Hepatocyte (in vitro differentiated cells): Measurements from ENCODE around the gene CNTN6. TPM values are rescaled to one million over a fixed set of nuclear protein-coding genes. Genes with fewer than 3 reads are reported as not detected.

Experiments used
- DNase-seq: peaks from one replicate; pipeline ENCODE4 v3.0.0-alpha.2; 2016; ENCODE audit warnings: low spot score
- H2AFZ ChIP-seq: fragments of 200-600 bp; sonication (generic); 2 replicates; pipeline ENCODE4 v1.6.0; 2016; ENCODE audit warnings: antibody characterized with exemption, mild to moderate bottlenecking
- H3K27ac ChIP-seq: fragments of 200-600 bp; sonication (generic); 2 replicates; pipeline ENCODE4 v1.5.1; 2016; ENCODE audit warnings: mild to moderate bottlenecking
- H3K27me3 ChIP-seq: fragments of 200-600 bp; sonication (generic); 2 replicates; pipeline ENCODE4 v1.6.1; 2016
- H3K36me3 ChIP-seq: fragments of 200-600 bp; sonication (generic); replicated peaks from 2 replicates; pipeline ENCODE4 v1.5.1; 2016; ENCODE audit warnings: low read depth; ENCODE audit not compliant: insufficient read depth
- H3K4me1 ChIP-seq: fragments of 200-600 bp; sonication (generic); 2 replicates; pipeline ENCODE4 v1.5.1; 2016; ENCODE audit warnings: mild to moderate bottlenecking, moderate library complexity; ENCODE audit not compliant: insufficient read depth
- H3K4me2 ChIP-seq: fragments of 200-600 bp; sonication (generic); 2 replicates; pipeline ENCODE4 v1.6.0; 2016
- H3K4me3 ChIP-seq: fragments of 200-600 bp; sonication (generic); 2 replicates; pipeline ENCODE4 v1.5.1; 2016; ENCODE audit warnings: mild to moderate bottlenecking
- H3K79me2 ChIP-seq: fragments of 200-600 bp; sonication (generic); 2 replicates; pipeline ENCODE4 v1.6.0; 2017; ENCODE audit warnings: mild to moderate bottlenecking
- H3K9me2 ChIP-seq: fragments of 200-600 bp; sonication (generic); replicated peaks from 2 replicates; pipeline ENCODE4 v1.6.0; 2017; ENCODE audit warnings: mild to moderate bottlenecking; ENCODE audit not compliant: insufficient read depth
- H3K9me3 ChIP-seq: fragments of 200-600 bp; sonication (generic); 2 replicates; pipeline ENCODE4 v1.5.1; 2016; ENCODE audit warnings: low read depth, mild to moderate bottlenecking
- H4K20me1 ChIP-seq: fragments of 200-600 bp; sonication (generic); 2 replicates; pipeline ENCODE4 v1.6.0; 2016; ENCODE audit warnings: mild to moderate bottlenecking; ENCODE audit not compliant: insufficient read depth, poor library complexity, severe bottlenecking
- EZH2 ChIP-seq: fragments of 200-600 bp; sonication (generic); IDR thresholded peaks from 2 replicates; pipeline ENCODE4 v1.6.1; 2016; ENCODE audit warnings: antibody characterized with exemption, mild to moderate bottlenecking, borderline replicate concordance
- EZH2phosphoT487 ChIP-seq: fragments of 200-600 bp; sonication (generic); IDR thresholded peaks from one replicate; pipeline ENCODE4 v1.6.1; 2018; ENCODE audit warnings: antibody characterized with exemption, mild to moderate bottlenecking, low read depth, moderate library complexity; ENCODE audit not compliant: unreplicated experiment, severe bottlenecking
- WGBS: methylation state at CpG from one replicate; pipeline ENCODE4 v1.1.6; 2016; ENCODE audit warnings: low lambda C conversion rate; ENCODE audit errors: missing lambda C conversion rate; 5-methylcytosine and 5-hydroxymethylcytosine counted together
- polyA plus RNA-seq: library from polyadenylated mRNA; unstranded; fragments of >200 nt; fragmentation: Nextera tagmentation; extraction: Ambion mirVana; gene quantifications from 2 replicates; pipeline ENCODE4 v1.2.1, GENCODE V29; 2016
- total RNA-seq: library from RNA; depleted of rRNA; stranded (reverse); fragments of >200 nt; gene quantifications from 2 replicates; pipeline ENCODE4 v1.2.3, GENCODE V29; 2014
- TF ChIP-seq, protein P1 (sequence below): fragments of 200-600 bp; sonication (generic); IDR thresholded peaks from 2 replicates; pipeline ENCODE4 v1.5.1; 2016; ENCODE audit warnings: antibody characterized with exemption, mild to moderate bottlenecking; ENCODE audit not compliant: poor library complexity

Gene CNTN6
- total and polyA plus RNA-seq, 2 experiments from 2014 or later = 2.9 to 3.2 TPM

DNA sequence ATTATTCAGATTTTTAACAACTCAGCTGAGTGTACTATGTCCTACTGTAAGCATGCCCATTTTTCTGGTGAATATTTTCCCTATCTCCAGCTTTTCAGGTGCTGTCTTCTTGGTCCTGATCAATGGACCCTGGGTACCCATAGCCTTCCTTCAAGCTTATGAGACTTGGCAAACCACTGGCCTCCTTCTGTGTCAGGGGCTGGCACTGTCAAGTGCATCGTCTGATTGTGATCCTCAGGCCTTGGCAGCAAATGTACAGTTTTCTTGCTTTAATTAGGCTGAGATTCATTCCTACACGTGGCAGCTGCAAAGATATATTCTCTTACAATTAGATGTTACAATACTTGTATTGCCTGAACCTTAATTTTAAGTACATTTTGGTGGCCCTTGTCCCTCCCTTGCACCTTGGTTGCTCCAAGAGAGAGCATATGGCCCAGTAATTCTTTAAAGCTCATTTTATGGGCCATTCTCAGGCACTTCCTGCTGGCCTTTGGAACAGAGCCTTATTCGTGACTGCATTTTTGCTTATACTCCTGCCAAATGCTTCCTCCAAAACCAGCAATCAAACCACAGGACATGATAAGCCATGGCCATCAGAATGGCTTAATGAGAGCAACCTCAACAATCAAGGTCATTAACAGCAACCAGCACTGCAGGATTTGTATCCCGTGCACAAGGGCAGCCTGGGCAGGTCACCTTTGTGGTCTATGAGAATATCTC lies 179.9 kb downstream of the CNTN6 start:
- TF ChIP-seq EZH2 = no peak
- no peak for TF ChIP-seq EZH2phosphoT487
- TF ChIP-seq, protein P1, sequence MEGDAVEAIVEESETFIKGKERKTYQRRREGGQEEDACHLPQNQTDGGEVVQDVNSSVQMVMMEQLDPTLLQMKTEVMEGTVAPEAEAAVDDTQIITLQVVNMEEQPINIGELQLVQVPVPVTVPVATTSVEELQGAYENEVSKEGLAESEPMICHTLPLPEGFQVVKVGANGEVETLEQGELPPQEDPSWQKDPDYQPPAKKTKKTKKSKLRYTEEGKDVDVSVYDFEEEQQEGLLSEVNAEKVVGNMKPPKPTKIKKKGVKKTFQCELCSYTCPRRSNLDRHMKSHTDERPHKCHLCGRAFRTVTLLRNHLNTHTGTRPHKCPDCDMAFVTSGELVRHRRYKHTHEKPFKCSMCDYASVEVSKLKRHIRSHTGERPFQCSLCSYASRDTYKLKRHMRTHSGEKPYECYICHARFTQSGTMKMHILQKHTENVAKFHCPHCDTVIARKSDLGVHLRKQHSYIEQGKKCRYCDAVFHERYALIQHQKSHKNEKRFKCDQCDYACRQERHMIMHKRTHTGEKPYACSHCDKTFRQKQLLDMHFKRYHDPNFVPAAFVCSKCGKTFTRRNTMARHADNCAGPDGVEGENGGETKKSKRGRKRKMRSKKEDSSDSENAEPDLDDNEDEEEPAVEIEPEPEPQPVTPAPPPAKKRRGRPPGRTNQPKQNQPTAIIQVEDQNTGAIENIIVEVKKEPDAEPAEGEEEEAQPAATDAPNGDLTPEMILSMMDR = no peak
- WGBS = 77% methylated on average over 4 of the region's 4 CpGs
- H3K4me2 ChIP-seq = no peak overlapping the region

DNA sequence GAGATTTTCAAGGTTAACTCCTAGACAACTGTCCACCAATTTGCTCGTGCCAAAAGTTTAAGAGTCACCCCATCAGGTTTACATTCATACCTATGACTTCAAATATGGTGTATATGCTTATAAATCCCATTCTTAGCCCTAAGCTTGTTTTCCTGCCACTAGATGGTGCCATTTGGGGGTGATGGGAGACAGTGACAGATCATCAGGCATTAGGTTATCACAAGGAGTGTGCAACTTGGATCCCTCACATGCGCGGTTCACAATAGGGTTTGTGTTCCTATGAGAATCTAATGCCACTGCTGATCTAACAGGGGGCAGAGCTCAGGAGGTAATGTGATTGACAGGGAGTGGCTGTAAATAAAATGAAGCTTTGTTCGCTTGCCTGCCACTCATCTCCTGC lies 182.7 kb downstream of the CNTN6 start:
- no peaks in the 10 kb centered on the region for H4K20me1 ChIP-seq
- no peaks in the 10 kb centered on the region for H3K36me3 ChIP-seq
- peak; percentile 46 for DNase-seq
- H3K4me1 ChIP-seq = no peaks in the 10 kb centered on the region
- H2AFZ ChIP-seq = no peak overlapping the region
- no peaks in the 10 kb centered on the region for H3K79me2 ChIP-seq
- no peak overlapping the region for H3K4me2 ChIP-seq
- H3K9me3 ChIP-seq = no peaks in the 10 kb centered on the region
- no peaks in the 10 kb centered on the region for H3K9me2 ChIP-seq
- H3K27ac ChIP-seq = no peak overlapping the region
- H3K27me3 ChIP-seq = no peaks in the 10 kb centered on the region
- TF ChIP-seq, protein P1 = peak; percentile 43
- no peak for TF ChIP-seq EZH2phosphoT487
- H3K4me3 ChIP-seq = no peak overlapping the region
- WGBS = 76% methylated on average over 4 of the region's 4 CpGs

More for the DNA sequence above, 179.9 kb downstream of the CNTN6 start:
- no peaks in the 10 kb centered on the region for H3K27me3 ChIP-seq
- no peak overlapping the region for H3K4me3 ChIP-seq
- no peak overlapping the region for H3K27ac ChIP-seq
- no peak overlapping the region for H2AFZ ChIP-seq
- no peaks in the 10 kb centered on the region for H3K36me3 ChIP-seq
- no peaks in the 10 kb centered on the region for H3K79me2 ChIP-seq
- H3K9me2 ChIP-seq = no peaks in the 10 kb centered on the region
- no peaks in the 10 kb centered on the region for H3K9me3 ChIP-seq
- H4K20me1 ChIP-seq = no peaks in the 10 kb centered on the region
- H3K4me1 ChIP-seq = no peaks in the 10 kb centered on the region
- no peak for DNase-seq

DNA sequence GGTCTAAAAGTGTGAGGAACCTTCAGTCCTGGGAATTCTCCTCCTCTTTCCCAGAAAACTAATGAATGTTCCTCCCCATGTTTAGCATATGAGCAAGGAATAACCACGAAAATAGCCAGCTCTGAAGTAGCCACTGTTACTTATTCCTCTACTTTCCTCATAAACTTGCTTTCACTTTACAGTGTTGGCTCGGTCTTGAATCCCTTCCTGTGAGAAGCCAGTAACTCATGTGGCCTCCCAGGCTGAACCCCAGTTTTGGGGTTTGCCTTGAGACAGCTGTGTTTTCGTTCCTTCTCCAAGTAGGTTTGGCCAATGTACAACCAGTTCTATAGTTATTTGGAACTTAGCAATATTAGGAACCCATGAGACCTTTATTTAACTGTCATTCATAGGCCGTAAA lies 195.0 kb downstream of the CNTN6 start:
- no peak for TF ChIP-seq EZH2
- Histone ChIP-seq H3K27ac (no peak overlapping the region), H3K36me3 (no peaks in the 10 kb centered on the region), H3K9me2 (no peaks in the 10 kb centered on the region), H3K4me1 (no peaks in the 10 kb centered on the region), H3K4me2 (no peak overlapping the region), H4K20me1 (no peaks in the 10 kb centered on the region), H3K27me3 (no peaks in the 10 kb centered on the region), H3K79me2 (no peaks in the 10 kb centered on the region), H3K9me3 (no peaks in the 10 kb centered on the region), H2AFZ (no peak overlapping the region), H3K4me3 (no peak overlapping the region)
- no peak for DNase-seq
- 86% methylated on average over 4 of the region's 4 CpGs for WGBS

DNA sequence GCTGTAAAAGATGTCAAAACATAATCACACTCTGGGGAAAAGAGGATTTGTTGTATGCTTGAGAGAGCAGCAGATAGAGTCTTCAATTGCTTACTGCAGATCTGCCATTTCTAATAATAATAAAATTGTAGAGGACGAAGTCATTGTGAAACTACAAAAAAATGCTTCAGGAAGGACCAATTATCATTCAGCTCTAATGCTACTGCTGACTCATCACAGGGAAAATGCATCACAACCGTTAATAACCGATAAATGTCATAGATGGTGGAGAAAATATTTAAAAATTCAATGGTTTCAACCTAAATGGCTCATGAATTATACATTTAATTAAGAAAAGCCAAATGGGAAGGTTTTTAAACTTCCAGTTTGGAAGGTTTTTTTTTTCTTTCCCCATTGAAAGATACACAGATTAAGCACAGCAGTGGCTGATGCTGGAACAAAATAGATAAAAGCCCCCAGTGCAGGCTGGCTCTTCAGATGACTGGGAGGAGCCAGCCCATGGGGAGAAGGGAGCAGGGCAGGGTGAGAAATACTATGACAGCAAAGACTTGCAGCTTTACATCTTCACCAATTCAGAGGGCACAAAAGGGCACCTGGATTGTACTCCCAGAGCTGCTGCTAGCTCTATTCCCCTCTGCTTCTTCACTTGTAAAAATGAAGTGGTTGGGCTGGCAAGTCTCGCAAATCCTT lies 196.1 kb downstream of the CNTN6 start:
- no peak for DNase-seq
- Histone ChIP-seq H3K9me2 (no peaks in the 10 kb centered on the region), H3K79me2 (no peaks in the 10 kb centered on the region), H3K9me3 (no peaks in the 10 kb centered on the region), H3K4me1 (no peaks in the 10 kb centered on the region), H3K4me3 (no peak overlapping the region), H3K36me3 (no peaks in the 10 kb centered on the region), H2AFZ (no peak overlapping the region), H3K27me3 (no peaks in the 10 kb centered on the region), H3K27ac (no peak overlapping the region), H4K20me1 (no peaks in the 10 kb centered on the region), H3K4me2 (no peak overlapping the region)
- TF ChIP-seq, protein P1 = no peak
- WGBS = 79% methylated on average over 4 of the region's 4 CpGs
